HepG2 (cell line): ENCODE data around the gene STRADA. TPM values are rescaled to one million over a fixed set of nuclear protein-coding genes. Genes with fewer than 3 reads are reported as not detected.

Experiments used
- ATAC-seq: fragments of 200-7000 bp; cut with Tn5 transposase; 3 replicates; pipeline ENCODE4 v1.9.1; 2020; ENCODE audit warnings: mild to moderate bottlenecking, moderate library complexity
- BruUV-seq: library from RNA; stranded (reverse); fragments of 400-500 nt; replicated peaks from 2 replicates; lab custom pipeline; 2021; lab: Mats Ljungman, UMichigan
- CTCF ChIA-PET: fragments of 300-600 bp; formaldehyde crosslinking; extraction: SDS; loops from one replicate; lab custom pipeline; 2021; ENCODE audit warnings: low total read pairs, inconsistent platforms, low intra/inter-chr PET ratio; lab: Yijun Ruan, JAX
- POLR2A ChIA-PET: fragments of 350-600 bp; sonication (Branson Sonifier 250); formaldehyde crosslinking; loops from one replicate; lab custom pipeline; 2020; ENCODE audit warnings: antibody characterized with exemption, inconsistent platforms; lab: Yijun Ruan, JAX
- DNase-seq: peaks from one replicate; pipeline ENCODE4 v3.0.0-alpha.2; 2015; ENCODE audit warnings: low spot score
- FAIRE-seq: peaks from 3 replicates; lab custom pipeline; 2011; peaks lifted over from hg19 to GRCh38; lab: Jason Lieb, UNC
- H2AFZ ChIP-seq: one replicate; pipeline ENCODE4 v1.6.1; 2011; ENCODE audit warnings: low read length, inconsistent platforms
- H3K27ac ChIP-seq: fragments of 300-600 bp; 3 replicates; pipeline ENCODE4 v1.8.0; 2011; ENCODE audit warnings: mixed run types, mild to moderate bottlenecking, mixed read lengths, low read length, inconsistent platforms; ENCODE audit not compliant: insufficient read depth; ENCODE audit errors: extremely low read length
- H3K27me3 ChIP-seq, 2 experiments: fragments of 200-600 bp in 1 of 2; 2 replicates in 1 of 2; 3 replicates in 1 of 2; pipeline versions ENCODE4 v1.6.0 to v1.8.0; 2011; ENCODE audit warnings: low read length in 2 of 2, mild to moderate bottlenecking in 2 of 2, moderate library complexity in 2 of 2, inconsistent platforms in 1 of 2; ENCODE audit not compliant: insufficient read depth in 2 of 2, control insufficient read depth in 1 of 2
- H3K36me3 ChIP-seq, 2 experiments: fragments of 200-600 bp in 1 of 2; replicated peaks in 1 of 2; 2 replicates in 1 of 2; 3 replicates in 1 of 2; pipeline versions ENCODE4 v1.5.1 to v1.8.0; 2011; ENCODE audit warnings: low read length in 2 of 2, inconsistent platforms in 1 of 2; ENCODE audit not compliant: insufficient read depth in 2 of 2, control insufficient read depth in 1 of 2
- H3K4me1 ChIP-seq: 2 replicates; pipeline ENCODE4 v1.5.1; 2012; ENCODE audit warnings: low read length, inconsistent platforms; ENCODE audit not compliant: insufficient read depth
- H3K4me2 ChIP-seq: 2 replicates; pipeline ENCODE4 v1.6.0; 2011; ENCODE audit warnings: low read depth, low read length, inconsistent platforms
- H3K4me3 ChIP-seq, 3 experiments: fragments of 200-600 bp in 1 of 3; sonication (generic), shearing (Covaris generic) in 1 of 3; replicated peaks in 1 of 3; 2 replicates each; pipeline ENCODE4 v1.5.1; 2011 to 2016; ENCODE audit warnings: low read length in 3 of 3, inconsistent platforms in 2 of 3, low read depth in 2 of 3, mild to moderate bottlenecking in 2 of 3, control low read depth in 1 of 3, mixed read lengths in 1 of 3; ENCODE audit not compliant: insufficient read depth in 1 of 3
- H3K79me2 ChIP-seq: one replicate; pipeline ENCODE4 v1.6.1; 2011; ENCODE audit warnings: low read length, inconsistent platforms; ENCODE audit not compliant: insufficient read depth
- H3K9ac ChIP-seq: 2 replicates; pipeline ENCODE4 v1.6.0; 2011; ENCODE audit warnings: mild to moderate bottlenecking, low read depth, low read length, inconsistent platforms; ENCODE audit not compliant: insufficient read depth
- H3K9me3 ChIP-seq: 2 replicates; pipeline ENCODE4 v1.5.1; 2012; ENCODE audit warnings: mild to moderate bottlenecking, low read length
- H4K20me1 ChIP-seq: 2 replicates; pipeline ENCODE4 v1.6.0; 2011; ENCODE audit warnings: inconsistent platforms, mild to moderate bottlenecking, low read length, moderate library complexity; ENCODE audit not compliant: insufficient read depth
- DMAP1 ChIP-seq: IDR thresholded peaks from 2 replicates; pipeline ENCODE4 v1.6.1; 2016
- EED ChIP-seq: sonication (generic); formaldehyde crosslinking; IDR thresholded peaks from 2 replicates; pipeline ENCODE4 v1.5.0; 2020; ENCODE audit warnings: mild to moderate bottlenecking, missing genetic modification reagents
- NR1H2 ChIP-seq: sonication (generic); formaldehyde crosslinking; IDR thresholded peaks from 2 replicates; pipeline ENCODE4 v1.8.1; 2022; ENCODE audit warnings: low read depth, missing genetic modification reagents, borderline replicate concordance
- TBL1XR1 ChIP-seq: fragments of 150-350 bp; IDR thresholded peaks from 2 replicates; pipeline ENCODE4 v1.6.1; 2014; ENCODE audit warnings: borderline replicate concordance, low read length; ENCODE audit not compliant: partially characterized antibody
- ZFP1 ChIP-seq: IDR thresholded peaks from 2 replicates; pipeline ENCODE4 v1.6.1; 2016
- ZNF234 ChIP-seq: sonication (generic); formaldehyde crosslinking; conservative IDR thresholded peaks from 2 replicates; pipeline ENCODE4 v1.5.1; 2020; ENCODE audit warnings: mild to moderate bottlenecking, missing genetic modification reagents
- ZNF260 ChIP-seq: sonication (generic); formaldehyde crosslinking; IDR thresholded peaks from 2 replicates; pipeline ENCODE4 v1.4.0; 2020; ENCODE audit warnings: missing genetic modification reagents, low read depth, mild to moderate bottlenecking, borderline replicate concordance
- ZNF280B ChIP-seq: sonication (generic); formaldehyde crosslinking; IDR thresholded peaks from 2 replicates; pipeline ENCODE4 v1.5.0; 2020; ENCODE audit warnings: missing genetic modification reagents, mild to moderate bottlenecking, borderline replicate concordance
- ZNF547 ChIP-seq: sonication (generic); formaldehyde crosslinking; IDR thresholded peaks from 2 replicates; pipeline ENCODE4 v1.5.1; 2020; ENCODE audit warnings: mild to moderate bottlenecking, missing genetic modification reagents
- WGBS: methylation state at CpG from one replicate; pipeline ENCODE4 v1.1.6; 2017; ENCODE audit warnings: low lambda C conversion rate; 5-methylcytosine and 5-hydroxymethylcytosine counted together
- in situ Hi-C: cut with HindIII; loops from 2 replicates; pipeline ENCODE4 v1.10.0; 2017; ENCODE audit warnings: low pct_unique_long_range_greater_than_20kb; ENCODE audit not compliant: extremely low pct_ligation_motif_present
- intact Hi-C: fragments of 100-400 bp; cut with micrococcal nuclease; formaldehyde crosslinking; loops from one replicate; pipeline ENCODE4 v1.10.0; 2022; ENCODE audit not compliant: unreplicated experiment
- polyA plus RNA-seq, 8 experiments: library from polyadenylated mRNA; depleted of rRNA in 3 of 8; stranded (reverse) in 7 of 8; unstranded in 1 of 8; fragments of >200 nt; fragmentation: Illumina TruSeq in 4 of 8; extraction: Trizol in 4 of 8; gene quantifications; 2 replicates each; pipeline versions ENCODE4 v1.2.1 to v1.2.3, GENCODE V29; 2011 to 2016; ENCODE audit warnings: low read depth in 4 of 8, missing spikeins in 1 of 8, mixed read lengths in 1 of 8; ENCODE audit not compliant: insufficient read depth in 1 of 8
- total RNA-seq, 5 experiments: library from RNA; depleted of rRNA; stranded (reverse); fragments of >200 nt; fragmentation: Illumina TruSeq; extraction: Trizol; gene quantifications; 2 replicates each; pipeline ENCODE4 v1.2.3, GENCODE V29; 2016; ENCODE audit warnings: low read depth in 1 of 5
- TF ChIP-seq, protein P1 (sequence below): sonication (generic); formaldehyde crosslinking; IDR thresholded peaks from 2 replicates; pipeline ENCODE4 v1.4.0; 2020; ENCODE audit warnings: mild to moderate bottlenecking, missing genetic modification reagents
- TF ChIP-seq, protein P2 (sequence below): sonication (generic); formaldehyde crosslinking; IDR thresholded peaks from 2 replicates; pipeline ENCODE4 v1.4.0; 2020; ENCODE audit warnings: mild to moderate bottlenecking, missing genetic modification reagents
- TF ChIP-seq, protein P3 (sequence below): fragments of 450-650 bp; IDR thresholded peaks from 2 replicates; pipeline ENCODE4 v1.6.1; 2017; ENCODE audit warnings: mild to moderate bottlenecking

The STRADA gene
- total and polyA plus RNA-seq, 2 of the 13 experiments (the other 11 are each of a cell fraction or from before 2014, with no cell fraction given) = 17.6 to 17.9 TPM

DNA sequence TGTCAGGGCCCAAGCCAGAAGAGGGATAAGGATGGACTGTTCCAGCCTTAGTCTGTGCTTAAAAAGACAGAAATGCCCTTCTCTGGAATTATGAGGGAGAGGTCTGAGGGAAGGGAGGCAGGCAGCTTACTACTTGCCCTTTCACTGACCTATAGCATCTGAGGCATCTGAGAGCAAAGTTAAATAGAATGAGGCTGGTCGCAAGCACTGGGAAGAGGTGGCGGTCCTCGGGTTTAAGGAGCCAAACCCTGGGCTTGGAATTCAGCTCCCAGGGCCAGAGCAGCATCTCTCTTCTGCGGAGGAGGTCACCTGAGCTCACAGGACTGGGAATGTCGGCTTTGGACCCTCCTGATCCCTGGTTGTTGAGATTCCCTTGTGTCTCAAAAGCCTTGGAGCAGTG, 38.6 kb downstream of the STRADA start:
- WGBS = 88% methylated on average over 5 of the region's 5 CpGs
- Histone ChIP-seq H3K27ac (no peak overlapping the region), H3K27me3 (no peaks in the 10 kb centered on the region), H4K20me1 (no peaks in the 10 kb centered on the region), H2AFZ (no peak overlapping the region), H3K4me1 (peaks cover 12% of the 10 kb centered on the region), H3K9ac (no peak overlapping the region), H3K9me3 (no peaks in the 10 kb centered on the region), H3K36me3 (peaks cover 1 to 4% of the 10 kb centered on the region in 2 experiments; a peak in 2 of 5 replicates), H3K4me3 (no peak overlapping the region), H3K79me2 (no peaks in the 10 kb centered on the region), H3K4me2 (no peak overlapping the region)
- intact Hi-C loops = no loop called here
- no peak for FAIRE-seq
- ATAC-seq = no peak
- ChIA-PET CTCF (no interaction called here), POLR2A (no interaction called here)
- BruUV-seq = no TSS peak
- DNase-seq = no peak
- in situ Hi-C loops = no loop called here
- TF ChIP-seq ZNF260 = no peak
- TF ChIP-seq ZNF547 = no peak
- TF ChIP-seq, protein P1, sequence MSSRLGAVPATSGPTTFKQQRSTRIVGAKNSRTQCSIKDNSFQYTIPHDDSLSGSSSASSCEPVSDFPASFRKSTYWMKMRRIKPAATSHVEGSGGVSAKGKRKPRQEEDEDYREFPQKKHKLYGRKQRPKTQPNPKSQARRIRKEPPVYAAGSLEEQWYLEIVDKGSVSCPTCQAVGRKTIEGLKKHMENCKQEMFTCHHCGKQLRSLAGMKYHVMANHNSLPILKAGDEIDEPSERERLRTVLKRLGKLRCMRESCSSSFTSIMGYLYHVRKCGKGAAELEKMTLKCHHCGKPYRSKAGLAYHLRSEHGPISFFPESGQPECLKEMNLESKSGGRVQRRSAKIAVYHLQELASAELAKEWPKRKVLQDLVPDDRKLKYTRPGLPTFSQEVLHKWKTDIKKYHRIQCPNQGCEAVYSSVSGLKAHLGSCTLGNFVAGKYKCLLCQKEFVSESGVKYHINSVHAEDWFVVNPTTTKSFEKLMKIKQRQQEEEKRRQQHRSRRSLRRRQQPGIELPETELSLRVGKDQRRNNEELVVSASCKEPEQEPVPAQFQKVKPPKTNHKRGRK (CRISPR knock-in tag) = no peak
- TF ChIP-seq NR1H2 (CRISPR knock-in tag) = no peak
- no peak for TF ChIP-seq TBL1XR1
- no peak for TF ChIP-seq ZNF280B (CRISPR knock-in tag)
- no peak for TF ChIP-seq DMAP1 (CRISPR knock-in tag)
- TF ChIP-seq, protein P2, sequence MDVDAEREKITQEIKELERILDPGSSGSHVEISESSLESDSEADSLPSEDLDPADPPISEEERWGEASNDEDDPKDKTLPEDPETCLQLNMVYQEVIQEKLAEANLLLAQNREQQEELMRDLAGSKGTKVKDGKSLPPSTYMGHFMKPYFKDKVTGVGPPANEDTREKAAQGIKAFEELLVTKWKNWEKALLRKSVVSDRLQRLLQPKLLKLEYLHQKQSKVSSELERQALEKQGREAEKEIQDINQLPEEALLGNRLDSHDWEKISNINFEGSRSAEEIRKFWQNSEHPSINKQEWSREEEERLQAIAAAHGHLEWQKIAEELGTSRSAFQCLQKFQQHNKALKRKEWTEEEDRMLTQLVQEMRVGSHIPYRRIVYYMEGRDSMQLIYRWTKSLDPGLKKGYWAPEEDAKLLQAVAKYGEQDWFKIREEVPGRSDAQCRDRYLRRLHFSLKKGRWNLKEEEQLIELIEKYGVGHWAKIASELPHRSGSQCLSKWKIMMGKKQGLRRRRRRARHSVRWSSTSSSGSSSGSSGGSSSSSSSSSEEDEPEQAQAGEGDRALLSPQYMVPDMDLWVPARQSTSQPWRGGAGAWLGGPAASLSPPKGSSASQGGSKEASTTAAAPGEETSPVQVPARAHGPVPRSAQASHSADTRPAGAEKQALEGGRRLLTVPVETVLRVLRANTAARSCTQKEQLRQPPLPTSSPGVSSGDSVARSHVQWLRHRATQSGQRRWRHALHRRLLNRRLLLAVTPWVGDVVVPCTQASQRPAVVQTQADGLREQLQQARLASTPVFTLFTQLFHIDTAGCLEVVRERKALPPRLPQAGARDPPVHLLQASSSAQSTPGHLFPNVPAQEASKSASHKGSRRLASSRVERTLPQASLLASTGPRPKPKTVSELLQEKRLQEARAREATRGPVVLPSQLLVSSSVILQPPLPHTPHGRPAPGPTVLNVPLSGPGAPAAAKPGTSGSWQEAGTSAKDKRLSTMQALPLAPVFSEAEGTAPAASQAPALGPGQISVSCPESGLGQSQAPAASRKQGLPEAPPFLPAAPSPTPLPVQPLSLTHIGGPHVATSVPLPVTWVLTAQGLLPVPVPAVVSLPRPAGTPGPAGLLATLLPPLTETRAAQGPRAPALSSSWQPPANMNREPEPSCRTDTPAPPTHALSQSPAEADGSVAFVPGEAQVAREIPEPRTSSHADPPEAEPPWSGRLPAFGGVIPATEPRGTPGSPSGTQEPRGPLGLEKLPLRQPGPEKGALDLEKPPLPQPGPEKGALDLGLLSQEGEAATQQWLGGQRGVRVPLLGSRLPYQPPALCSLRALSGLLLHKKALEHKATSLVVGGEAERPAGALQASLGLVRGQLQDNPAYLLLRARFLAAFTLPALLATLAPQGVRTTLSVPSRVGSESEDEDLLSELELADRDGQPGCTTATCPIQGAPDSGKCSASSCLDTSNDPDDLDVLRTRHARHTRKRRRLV (CRISPR knock-in tag) = no peak
- TF ChIP-seq, protein P3, sequence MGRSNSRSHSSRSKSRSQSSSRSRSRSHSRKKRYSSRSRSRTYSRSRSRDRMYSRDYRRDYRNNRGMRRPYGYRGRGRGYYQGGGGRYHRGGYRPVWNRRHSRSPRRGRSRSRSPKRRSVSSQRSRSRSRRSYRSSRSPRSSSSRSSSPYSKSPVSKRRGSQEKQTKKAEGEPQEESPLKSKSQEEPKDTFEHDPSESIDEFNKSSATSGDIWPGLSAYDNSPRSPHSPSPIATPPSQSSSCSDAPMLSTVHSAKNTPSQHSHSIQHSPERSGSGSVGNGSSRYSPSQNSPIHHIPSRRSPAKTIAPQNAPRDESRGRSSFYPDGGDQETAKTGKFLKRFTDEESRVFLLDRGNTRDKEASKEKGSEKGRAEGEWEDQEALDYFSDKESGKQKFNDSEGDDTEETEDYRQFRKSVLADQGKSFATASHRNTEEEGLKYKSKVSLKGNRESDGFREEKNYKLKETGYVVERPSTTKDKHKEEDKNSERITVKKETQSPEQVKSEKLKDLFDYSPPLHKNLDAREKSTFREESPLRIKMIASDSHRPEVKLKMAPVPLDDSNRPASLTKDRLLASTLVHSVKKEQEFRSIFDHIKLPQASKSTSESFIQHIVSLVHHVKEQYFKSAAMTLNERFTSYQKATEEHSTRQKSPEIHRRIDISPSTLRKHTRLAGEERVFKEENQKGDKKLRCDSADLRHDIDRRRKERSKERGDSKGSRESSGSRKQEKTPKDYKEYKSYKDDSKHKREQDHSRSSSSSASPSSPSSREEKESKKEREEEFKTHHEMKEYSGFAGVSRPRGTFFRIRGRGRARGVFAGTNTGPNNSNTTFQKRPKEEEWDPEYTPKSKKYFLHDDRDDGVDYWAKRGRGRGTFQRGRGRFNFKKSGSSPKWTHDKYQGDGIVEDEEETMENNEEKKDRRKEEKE = no peak
- TF ChIP-seq ZNF234 = no peak
- no peak for TF ChIP-seq ZFP1 (CRISPR knock-in tag)
- no peak for TF ChIP-seq EED (CRISPR knock-in tag)
